Spleen (tissue), 7 donors: ENCODE data around the gene ARID3B.

Source experiments
- POLR2AphosphoS5 ChIP-seq, 3 donors: sonication (generic); formaldehyde crosslinking; IDR thresholded peaks; one replicate each; pipeline ENCODE4 v1.5.1; 2017; ENCODE audit warnings: antibody characterized with exemption in 3 of 3
- TF ChIP-seq, protein P1 (sequence below), 11 experiments: fragments of 200-600 bp in 7 of 11; fragments of 450-650 bp in 4 of 11; sonication (generic) in 4 of 11; IDR thresholded peaks in 8 of 11; conservative IDR thresholded peaks in 3 of 11; 1 replicate in 7 of 11; 2 replicates in 4 of 11; pipeline versions ENCODE4 v1.4.0 to v1.8.0; 2016 to 2021; ENCODE audit warnings: antibody characterized with exemption in 11 of 11, inconsistent platforms in 4 of 11, mild to moderate bottlenecking in 1 of 11
- donor health status: DM: no; HTN: no; CAD: no; lungs with moderate emphysema.
- donor health status: DM: no; HTN: no; CAD: no.
- donor health status: DM: no; HTN: no; CAD: no.

DNA sequence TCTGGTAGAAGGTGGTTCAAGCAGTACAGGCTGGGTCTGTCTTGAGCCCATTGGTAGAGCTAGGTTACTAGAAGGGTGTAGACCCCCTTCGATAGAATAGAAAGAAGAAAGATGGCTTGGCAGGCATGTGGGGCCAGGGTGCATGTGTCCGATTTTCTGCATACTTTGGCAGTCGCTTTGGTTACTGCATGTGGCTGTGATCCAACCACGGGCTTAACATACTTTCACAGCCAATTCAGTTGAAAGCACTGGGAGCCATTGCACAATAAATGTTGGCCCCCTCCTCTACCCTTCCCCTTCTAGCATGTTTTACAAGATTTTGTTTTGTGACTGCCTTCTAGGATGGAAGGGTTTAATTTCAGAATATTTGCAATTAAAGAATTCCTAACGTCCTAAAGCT lies 7.2 kb downstream of the ARID3B start:
- TF ChIP-seq, protein P1, sequence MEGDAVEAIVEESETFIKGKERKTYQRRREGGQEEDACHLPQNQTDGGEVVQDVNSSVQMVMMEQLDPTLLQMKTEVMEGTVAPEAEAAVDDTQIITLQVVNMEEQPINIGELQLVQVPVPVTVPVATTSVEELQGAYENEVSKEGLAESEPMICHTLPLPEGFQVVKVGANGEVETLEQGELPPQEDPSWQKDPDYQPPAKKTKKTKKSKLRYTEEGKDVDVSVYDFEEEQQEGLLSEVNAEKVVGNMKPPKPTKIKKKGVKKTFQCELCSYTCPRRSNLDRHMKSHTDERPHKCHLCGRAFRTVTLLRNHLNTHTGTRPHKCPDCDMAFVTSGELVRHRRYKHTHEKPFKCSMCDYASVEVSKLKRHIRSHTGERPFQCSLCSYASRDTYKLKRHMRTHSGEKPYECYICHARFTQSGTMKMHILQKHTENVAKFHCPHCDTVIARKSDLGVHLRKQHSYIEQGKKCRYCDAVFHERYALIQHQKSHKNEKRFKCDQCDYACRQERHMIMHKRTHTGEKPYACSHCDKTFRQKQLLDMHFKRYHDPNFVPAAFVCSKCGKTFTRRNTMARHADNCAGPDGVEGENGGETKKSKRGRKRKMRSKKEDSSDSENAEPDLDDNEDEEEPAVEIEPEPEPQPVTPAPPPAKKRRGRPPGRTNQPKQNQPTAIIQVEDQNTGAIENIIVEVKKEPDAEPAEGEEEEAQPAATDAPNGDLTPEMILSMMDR (IDR thresholded peaks at IDR 0.05 in 8 of 11, conservative IDR thresholded peaks at IDR 0.05 in 3 of 11): no peak
- no peak for TF ChIP-seq POLR2AphosphoS5 (IDR thresholded peaks at IDR 0.05)
